GM19397 (cell line): Measurements from ENCODE around the gene TNRC6B.
"Not testable (repeated sequence)": the region's sequence is repeated elsewhere in the genome, so short reads cannot be mapped to it uniquely, and the experiment has no call there.

Experiments used
- ATAC-seq: cut with Tn5 transposase; IDR thresholded peaks from one replicate; pipeline ENCODE4 v1.9.1; 2021; ENCODE audit warnings: mild to moderate bottlenecking, moderate library complexity; ENCODE audit not compliant: unreplicated experiment

Gene TNRC6B

DNA sequence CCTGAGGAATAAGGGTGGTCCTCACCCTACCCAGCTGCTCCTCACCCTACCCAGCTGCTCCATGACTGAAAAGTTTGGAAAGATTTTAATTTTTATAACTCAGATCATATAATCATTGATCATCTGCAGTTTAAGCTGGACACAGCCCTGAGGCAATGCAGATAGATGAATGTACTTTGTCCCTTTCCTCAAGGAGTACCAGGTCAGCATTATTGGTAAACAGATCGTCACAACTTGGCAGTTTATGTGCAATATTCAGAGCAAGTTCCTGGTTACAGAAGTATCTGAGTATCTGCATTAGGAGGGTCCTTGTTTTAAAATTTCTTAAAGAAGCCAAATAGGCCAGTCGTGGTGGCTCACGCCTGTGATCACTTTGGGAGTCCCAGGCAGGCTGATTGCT lies 3.6 kb downstream of the TNRC6B start:
- no peak for ATAC-seq

DNA sequence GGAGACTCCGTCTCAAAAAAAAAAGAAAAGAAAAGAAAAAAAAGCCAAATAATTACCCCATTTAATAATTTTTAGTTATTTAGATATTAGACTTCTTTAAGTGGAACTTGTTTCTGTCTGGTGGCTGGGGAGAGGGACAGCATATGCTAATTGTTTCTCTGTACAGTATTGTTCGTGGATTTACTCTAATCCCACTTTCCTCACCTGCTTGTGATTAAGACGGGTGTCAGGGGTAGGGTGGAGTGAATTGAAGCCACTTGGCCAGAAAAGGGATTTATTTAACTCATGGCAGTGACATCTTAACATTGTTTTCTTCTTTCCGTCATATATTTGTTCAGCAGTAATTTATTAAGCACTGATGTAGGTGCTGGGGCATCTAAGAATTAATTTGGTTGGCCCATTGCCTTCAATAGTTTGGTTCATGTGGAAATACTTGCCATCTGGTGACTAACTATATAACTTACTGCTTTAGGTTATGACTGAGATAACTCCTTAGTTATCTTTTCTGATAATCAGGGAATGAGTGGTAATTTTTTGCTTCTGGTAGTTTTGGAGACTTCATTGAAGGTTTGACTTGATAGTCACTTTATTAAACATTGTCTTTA lies 4.6 kb downstream of the TNRC6B start:
- ATAC-seq, result no peak

DNA sequence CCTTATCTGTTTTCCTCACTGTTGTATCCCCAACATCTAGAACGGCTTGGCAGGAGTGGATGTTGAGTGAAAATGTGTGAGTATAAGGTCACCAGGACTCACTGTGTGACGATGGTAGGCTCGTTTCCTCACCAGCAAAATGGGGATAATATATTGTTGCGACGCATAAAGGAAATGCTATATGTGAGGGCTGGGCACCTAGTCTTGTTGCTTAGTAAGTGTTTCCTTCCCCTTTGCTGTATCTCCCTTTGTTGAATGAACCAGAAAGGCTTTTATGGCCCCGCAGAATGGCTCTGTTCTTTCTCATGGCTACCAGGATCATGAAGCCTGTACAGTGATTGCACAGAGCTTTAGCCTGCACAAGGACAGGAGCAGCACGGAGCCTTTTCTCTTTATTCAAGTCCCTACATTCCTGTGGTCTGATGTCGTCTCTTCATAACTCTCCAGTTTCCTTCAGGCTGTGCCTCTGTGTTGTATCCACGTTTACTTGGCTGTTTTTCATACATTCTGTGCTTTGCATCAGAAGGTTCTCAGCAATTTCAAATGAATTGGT lies 5.4 kb downstream of the TNRC6B start:
- ATAC-seq, result no peak

DNA sequence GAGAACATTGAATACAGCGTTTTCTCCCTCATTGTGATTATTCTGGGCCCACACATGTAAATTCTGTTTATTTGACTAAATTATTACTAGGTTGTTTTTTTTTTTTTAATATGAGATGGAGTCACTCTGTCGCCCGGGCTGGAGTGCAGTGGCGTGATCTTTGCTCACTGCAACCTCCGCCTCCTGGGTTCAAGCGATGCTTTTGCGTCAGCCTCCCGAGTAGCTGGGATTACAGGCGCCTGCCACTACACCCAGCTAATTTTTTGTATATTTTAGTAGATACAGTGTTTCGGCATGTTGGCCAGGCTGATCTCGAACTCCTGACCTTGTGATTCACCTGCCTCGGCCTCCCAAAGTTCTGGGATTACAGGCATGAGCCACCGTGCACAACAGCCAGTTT lies 5.9 kb downstream of the TNRC6B start:
- not testable (repeated sequence) for ATAC-seq

DNA sequence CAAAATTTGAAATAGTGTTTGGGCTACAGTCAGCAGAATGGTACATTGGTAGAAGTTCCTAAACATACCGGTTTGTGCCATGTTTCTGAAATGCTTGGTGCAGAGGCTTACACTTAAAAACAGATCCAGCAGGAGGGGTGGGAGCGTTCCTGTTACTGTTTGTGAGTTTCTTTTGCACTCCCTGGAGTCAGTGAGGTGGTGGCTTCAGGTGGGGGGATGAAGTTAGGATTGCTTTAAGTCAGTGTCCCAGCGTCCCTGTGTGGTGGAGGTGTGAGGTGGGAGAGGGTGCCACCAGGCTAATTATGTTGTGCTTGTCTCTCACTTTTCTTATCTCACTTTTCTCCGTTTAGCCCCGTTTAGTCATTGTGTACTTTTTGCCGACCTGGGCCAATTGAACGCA lies 9.7 kb downstream of the TNRC6B start:
- no peak for ATAC-seq

DNA sequence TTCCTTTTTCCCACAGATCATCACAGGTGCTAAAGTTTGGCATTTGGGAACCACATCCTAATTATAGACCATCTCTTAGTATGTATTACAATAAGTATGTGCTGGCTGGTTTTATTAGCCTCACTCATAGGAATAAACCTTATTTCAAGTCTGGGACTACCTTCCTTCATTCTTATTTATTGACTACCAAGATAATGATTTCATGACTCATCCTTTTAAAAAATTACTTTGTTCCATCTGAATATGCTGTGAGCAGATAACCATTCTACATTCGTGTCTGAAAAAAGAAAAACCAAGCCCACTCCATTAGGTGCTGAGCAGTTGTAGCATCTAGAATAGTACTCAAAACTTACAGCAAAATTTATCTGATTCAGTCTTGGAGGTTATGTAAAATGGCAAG lies 12.3 kb downstream of the TNRC6B start:
- no peak for ATAC-seq

DNA sequence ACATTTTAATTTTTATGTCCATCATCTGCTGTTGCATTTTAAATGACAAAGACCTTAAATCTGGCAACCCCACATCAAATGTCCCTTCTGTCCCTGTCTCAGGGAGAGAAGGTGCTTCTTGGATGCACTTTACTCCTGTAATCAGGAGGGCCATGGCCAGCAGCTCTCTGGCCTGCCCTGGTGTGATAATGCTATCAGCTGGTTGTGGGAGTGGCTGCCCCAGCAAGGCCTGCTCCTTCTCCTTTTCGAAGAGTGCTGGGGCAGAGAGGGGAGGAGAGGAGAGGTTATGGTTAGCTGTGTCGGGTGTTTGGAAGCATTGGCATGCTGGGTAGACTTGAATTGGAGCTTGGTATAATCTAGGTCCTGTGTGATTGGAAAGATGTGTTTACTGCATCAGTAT lies 12.8 kb downstream of the TNRC6B start:
- no peak for ATAC-seq

DNA sequence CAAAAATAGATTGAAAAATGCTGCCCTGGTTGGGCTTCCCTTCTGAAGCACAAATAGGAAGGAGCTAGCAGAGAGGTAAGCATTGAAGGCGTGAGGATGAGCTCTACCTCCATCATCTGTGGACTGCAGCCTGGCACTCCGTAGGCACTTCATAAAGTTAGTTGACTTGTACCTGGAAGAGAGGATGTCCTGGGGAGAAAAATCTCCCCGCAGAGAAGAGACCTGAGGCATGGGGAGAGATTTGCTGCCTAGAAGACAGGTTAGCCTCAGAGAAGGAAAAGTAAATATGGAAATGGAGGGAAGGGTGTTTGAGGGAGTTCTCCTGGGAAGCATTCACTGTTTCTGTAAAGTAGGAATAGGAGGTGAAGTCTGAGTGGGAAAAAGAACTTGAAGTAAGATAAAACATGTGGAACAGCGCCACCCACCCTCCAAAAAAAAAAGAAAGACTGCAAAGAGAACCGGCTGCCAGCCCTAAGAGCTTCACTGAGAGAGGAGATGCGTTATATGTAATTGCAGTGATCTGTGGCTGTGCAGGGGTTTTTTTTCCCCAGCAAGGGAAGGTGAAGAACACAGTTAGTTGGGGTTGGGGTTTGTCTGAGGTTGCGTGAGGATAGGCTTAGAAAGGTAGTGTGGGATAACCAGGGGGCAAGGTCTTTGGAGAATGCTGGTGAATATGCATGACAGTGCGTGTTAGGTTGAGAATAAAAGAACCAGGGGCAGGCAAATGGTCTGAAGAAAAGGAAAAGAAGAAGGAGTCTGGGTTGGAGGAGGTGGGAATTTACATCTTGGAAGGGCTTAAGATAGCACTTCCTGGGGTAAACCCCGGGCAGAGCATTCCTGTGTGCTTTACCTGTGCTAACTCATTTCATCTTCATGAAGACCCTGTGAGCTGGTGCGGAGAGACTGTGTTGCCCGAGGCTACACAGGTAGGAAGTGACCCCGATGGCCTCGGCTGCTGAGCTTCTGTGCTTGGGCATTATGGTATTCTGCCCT lies 16.0 kb downstream of the TNRC6B start:
- ATAC-seq, result no peak

DNA sequence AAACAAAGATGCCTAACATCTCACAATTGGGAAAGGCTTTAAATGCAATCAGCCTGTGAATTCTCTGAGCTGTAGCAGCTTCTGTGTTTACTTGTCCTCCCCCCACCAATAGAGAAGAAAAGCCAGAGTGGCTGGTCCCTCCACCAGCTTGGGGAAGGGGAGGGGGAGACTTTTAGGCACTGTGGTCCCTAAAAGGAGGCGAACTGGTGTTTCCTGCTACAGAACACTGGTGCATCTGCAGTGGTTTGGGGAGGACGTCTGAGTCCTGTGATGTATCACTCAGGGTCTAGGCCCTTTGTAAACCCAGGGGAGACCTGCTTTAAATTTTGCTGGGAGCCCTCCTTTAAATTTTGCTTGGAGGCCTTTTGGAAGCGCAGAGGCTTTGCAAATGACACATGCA lies 16.9 kb downstream of the TNRC6B start:
- ATAC-seq, result no peak

DNA sequence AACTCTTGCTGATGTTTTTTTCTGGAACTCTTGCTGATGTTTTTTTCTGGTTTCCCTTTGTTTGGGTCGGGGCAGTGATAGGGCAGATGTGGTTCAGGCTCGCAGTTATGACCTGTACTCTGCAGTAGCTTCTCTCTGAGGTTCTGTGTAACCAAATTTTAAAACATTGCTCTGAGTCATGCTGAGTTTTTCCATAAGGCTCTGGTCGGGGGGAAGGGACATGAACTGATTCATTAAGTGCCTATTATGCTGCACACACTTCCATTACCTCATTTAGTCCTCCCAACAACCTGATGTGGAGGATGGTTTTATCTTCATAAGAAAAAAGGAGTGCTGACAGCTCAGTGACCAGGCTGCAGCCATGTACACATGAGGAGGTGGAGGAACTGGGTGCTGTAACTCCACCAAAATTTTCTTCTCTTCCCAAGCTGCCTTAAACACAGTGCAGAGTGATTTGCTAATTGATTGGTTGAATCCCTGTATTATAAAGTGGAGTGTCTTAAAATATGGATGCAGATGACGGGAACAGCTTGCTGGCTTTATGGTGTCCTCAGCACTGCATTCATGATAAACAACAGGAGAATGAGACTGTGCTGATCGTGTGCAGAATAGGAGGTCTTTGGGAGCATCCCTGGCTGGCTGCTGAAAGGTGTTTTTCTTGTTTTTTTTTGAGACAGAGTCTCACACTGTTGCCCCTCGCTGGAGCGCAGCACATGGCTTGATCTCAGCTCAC lies 19.1 kb downstream of the TNRC6B start:
- no peak for ATAC-seq

DNA sequence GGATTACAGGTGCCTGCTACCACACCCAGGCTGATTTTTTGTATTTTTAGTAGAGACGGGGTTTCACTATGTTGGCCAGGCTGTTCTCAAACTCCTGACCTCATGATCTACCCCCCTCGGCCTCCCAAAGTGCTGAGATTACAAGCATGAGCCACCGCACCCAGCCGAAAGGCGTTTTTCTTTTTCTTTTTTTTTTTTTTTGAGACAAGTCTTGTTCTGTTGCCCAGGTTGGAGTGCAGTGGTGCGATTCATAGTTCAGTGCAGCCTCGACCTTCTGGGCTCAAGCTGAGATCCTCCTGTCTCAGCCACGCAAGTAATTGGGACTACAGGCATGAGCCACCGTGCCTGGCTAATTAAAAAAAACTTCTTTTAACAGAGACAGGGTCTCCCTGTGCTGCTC lies 19.7 kb downstream of the TNRC6B start:
- not testable (repeated sequence) for ATAC-seq

DNA sequence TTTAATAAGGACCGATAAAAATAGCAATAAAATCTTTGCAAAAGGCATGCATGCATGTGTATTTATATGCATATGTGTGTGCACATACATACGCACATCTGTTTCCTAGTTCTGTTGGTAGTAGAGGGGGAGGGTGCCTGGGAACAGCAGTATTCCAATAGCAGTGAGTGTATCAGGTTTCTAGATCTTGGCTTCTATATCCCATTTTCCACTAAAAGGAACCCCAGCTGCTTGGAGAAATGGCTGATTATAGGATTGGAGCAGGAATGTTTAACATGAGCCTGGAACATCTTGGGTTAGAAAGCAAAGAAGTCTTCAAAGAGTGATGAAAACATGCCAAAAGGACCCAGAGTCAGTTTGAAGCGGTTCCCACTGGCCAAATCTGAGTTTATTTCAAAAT lies 21.0 kb downstream of the TNRC6B start:
- ATAC-seq, result no peak

DNA sequence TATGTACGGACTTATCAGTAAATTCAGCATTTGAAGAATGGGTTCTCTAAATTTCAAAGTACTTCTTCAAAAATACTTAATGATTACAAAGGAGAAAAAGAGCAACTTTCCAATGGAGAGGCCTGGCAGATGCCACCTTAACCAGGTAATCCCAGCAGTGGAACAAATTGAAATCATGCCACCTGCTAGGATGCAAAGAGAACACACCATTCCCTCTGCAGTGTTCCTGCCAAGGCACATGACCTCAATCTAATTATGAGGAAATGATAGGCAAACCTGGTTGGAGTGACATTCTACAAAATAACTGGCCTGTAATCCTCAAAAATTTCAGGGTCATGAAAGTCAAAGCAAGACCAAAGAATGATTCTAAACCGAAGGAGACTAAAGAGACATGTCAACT lies 21.5 kb downstream of the TNRC6B start:
- no peak for ATAC-seq

DNA sequence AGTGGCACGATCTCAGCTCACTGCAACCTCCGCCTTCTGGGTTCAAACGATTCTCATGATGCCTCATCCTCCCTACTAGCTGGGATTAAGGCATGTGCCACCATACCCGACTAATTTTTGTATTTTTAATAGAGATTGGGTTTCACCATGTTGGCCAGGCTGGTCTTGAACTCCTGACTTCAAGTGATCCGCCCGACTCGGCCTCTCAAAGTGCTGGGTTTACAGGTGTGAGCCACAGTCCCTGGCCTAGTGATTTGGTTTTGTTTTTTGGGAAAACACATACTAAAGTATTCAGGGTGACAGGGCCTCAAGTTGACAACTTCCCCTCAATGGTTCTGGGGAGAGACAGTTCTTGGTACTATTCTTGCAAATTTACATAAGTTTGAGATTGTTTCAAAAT lies 22.1 kb downstream of the TNRC6B start:
- no peak for ATAC-seq

DNA sequence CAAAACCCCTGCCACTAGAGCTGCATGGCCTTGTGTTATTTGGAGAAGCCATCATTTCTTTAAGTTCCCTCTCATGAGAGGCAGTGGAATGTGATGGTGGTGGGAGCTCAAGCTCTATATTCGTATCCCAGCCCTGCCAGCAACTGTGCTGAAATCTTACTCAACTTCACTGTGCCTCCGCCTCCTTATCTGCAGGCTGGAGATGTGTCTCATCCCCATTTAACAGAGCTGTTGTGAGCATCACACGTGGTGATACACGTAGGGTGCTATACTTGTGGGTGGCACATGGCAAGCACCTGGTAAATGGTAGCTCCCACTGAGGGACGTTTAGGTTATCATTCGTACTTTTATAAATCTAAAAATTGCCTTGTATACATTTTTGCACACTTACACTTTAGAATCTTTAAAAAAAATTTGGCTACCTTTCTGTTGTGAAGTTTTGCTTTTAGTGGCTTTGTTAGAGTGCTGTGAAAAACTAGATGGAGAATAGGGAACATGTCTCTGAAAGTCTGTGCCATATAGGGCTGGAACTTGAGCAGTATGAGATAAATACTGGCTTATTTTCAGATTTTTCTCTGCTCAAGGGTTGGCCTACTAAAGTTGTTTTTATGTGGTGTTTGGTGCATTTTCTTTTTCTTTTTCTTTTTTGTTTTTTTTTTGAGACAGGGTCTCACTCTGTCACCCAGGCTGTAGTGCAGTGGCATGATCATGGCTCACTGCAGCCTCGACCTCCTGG lies 23.2 kb downstream of the TNRC6B start:
- ATAC-seq, result no peak

DNA sequence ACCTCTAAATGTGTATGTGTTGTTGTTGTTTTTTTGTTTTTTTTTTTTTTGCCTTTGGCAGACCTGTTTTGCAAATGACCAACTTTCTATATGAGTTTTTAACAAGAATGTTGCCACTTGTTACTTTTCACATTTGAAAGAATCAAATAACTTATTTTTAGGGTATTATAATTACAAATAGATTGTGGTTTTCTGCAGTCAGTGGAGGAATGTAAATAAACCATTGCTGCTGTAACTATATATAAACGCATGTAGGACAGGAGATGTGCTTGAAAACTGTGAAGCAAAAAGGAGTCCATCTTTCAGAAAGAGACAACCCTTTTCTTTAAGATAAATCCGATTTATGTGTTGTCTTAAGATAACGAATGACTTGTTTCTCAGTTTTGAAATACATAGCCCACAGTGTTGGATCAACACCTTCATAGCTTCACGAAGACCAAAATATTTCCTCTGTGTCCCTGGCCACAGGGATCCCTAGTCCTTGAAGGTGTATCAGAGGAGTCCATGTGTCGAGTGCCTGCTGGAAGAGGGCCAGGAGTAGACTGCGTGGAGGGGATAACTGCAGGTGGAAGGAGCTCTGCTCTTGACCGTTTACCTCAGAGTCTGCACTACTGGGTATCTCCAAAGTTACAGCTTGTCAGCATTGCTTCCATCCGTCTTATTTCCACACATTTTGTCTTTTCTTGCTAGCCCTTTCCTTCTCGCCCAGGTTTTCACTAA lies 24.7 kb downstream of the TNRC6B start:
- no peak for ATAC-seq

DNA sequence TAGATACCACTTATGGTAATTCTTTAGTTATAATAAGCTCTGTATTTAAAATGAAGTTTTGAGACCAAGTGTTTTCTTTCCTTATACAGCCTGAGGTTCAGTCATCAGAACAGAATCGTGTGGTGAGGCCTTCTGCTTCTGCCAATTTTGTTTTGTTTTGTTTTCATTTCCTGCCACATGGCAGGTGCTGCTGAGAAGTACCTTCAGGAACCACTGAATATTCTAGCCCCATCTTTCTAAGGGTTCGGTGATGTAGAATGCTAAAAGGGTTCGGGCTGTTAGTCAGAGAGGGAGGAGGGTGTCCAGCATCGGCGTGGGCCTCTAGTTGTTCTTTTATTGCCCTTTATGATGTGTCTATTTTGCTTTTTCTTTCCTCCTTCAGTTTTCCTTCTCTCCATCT lies 25.8 kb downstream of the TNRC6B start:
- peak; percentile 71 for ATAC-seq

DNA sequence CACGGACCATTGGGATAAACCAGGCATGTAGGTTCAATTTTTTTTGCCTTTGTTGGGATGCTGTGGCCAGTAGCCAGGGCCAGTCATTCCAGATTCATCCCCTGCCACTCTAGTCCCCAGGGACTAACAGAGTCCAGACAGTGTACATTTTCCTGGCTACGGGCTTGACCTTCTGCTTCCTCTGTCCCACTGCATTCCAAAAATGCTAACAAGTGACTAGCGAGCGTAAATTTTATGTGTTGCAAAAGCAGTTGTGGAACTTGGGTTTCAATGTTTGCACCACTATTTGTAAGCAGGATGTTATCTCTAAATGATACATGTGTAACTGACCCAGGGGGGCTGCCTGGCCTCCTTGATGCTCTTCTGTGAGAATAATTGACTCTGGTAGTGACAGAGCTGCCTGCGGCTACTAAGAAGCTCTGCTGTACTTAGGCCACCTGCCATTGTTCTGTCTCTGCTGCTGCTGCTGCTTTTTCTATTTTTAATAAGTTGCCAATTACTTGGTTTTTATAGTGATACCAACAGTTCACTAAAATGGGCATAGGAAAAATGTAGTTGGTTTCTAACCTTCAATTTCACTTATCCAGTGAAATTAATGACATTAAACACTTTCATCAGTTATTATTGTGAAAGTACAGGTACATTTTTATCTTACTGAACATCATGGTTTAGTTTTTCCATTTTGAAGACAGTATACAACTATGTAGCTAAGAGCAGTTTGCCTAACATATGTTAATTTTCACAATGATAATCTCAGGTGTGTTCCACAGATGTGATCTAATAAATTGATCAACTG lies 26.8 kb downstream of the TNRC6B start:
- ATAC-seq, result no peak

DNA sequence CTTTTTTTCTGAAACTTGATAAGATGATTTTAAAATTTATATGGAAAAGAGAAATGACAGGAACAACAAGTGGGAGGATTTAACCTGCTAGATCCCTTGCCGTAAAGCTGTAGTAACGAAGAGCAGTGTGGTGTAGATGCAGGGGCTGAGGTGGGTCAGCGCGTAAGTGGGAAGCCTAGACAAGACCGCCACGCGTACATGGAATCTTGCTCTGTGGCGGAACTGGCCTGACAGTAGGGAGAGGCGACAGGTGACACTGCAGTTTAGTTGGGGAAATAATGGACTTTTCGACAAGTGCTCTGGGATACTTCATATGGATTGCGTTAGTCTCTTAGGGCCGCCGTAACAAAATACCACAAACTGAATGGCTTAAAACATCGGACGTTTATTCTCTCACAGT lies 28.8 kb downstream of the TNRC6B start:
- ATAC-seq, result no peak
